Right renal pelvis (tissue), 4 donors: ENCODE data around the gene CARMIL3. TPM values are rescaled to one million over a fixed set of nuclear protein-coding genes. Genes with fewer than 3 reads are reported as not detected.
"Not testable (repeated sequence)": the region's sequence is repeated elsewhere in the genome, so short reads cannot be mapped to it uniquely, and the experiment has no call there.

Experiments used
- DNase-seq, 4 donors: peaks; one replicate each; pipeline ENCODE4 v3.0.0-alpha.2; 2013; ENCODE audit warnings: low read depth in 4 of 4, low spot score in 3 of 4, missing footprints in 1 of 4
- polyA plus RNA-seq, 4 donors: library from polyadenylated mRNA; unstranded; fragments of 120-200 nt; gene quantifications; one replicate each; pipeline ENCODE4 v1.2.1, GENCODE V29; 2013; ENCODE audit not compliant: insufficient read length in 4 of 4

The CARMIL3 gene
- polyA plus RNA-seq, 4 donors = 1.9 to 2.3 (median 2.3) TPM

DNA sequence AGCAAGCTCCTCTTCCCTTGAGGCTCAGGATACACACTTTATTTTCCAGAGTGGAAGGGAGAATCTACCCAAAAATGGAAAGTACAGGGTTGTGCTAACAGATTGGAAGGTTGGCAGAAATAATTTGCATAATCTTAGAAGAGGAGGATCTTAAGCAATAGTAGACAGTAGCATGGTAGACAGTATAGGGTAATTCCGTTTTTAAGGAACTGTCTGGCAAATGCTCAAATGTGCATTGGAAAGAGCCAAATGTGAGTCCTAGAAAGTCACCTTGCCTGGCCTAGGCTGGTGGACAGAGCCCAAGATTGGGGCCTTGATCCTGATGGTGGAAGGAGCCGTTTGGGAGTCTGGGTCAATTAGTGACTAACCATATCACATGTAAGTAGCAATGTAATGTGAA lies 13.1 kb upstream of the CARMIL3 start:
- DNase-seq = no peak

- DNase-seq = no peak
Observed at GRCh38 chr14:24040692-24041091, 11.1 kb upstream of the CARMIL3 start.

GRCh38 chr14:24042746-24043145 lies 9.1 kb upstream of the CARMIL3 start:
- no peak for DNase-seq

- DNase-seq = not testable (repeated sequence)
Observed at GRCh38 chr14:24049002-24049401, 2.8 kb upstream of the CARMIL3 start.

GRCh38 chr14:24050753-24051152 lies 1.1 kb upstream of the CARMIL3 start:
- DNase-seq = not testable (repeated sequence)

DNA sequence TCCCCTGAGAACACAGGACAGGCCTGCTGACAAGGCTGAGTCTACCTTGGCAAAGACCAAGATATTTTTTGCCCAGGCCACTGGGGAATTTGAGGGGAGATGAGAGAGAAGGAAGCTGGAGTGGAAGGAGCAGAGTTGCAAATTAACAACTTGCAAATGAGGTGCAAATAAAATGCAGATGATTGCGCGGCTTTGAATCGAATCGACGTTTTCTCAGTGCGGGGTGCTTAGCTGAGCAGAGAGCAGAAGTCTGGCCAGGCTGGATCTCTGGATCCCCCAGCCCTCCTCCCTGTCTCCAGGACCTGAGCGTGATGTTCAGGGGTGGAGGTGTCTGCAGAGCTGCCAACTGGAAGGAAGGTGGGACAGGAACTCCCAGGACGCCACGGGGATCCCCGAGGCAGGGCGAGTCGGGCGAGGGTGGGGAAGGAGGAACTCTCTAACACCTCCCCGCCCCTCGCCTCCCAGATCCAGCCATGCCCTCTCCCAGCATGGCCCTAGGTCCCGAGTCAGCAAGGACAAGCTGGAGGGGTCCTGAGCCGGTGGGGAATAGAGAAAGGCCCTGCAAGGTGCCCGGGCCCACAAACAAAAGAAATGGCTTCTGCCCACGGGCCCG lies 527 bp upstream of the CARMIL3 start:
- DNase-seq = peak in 1 of 4 donors; percentile 12

DNA sequence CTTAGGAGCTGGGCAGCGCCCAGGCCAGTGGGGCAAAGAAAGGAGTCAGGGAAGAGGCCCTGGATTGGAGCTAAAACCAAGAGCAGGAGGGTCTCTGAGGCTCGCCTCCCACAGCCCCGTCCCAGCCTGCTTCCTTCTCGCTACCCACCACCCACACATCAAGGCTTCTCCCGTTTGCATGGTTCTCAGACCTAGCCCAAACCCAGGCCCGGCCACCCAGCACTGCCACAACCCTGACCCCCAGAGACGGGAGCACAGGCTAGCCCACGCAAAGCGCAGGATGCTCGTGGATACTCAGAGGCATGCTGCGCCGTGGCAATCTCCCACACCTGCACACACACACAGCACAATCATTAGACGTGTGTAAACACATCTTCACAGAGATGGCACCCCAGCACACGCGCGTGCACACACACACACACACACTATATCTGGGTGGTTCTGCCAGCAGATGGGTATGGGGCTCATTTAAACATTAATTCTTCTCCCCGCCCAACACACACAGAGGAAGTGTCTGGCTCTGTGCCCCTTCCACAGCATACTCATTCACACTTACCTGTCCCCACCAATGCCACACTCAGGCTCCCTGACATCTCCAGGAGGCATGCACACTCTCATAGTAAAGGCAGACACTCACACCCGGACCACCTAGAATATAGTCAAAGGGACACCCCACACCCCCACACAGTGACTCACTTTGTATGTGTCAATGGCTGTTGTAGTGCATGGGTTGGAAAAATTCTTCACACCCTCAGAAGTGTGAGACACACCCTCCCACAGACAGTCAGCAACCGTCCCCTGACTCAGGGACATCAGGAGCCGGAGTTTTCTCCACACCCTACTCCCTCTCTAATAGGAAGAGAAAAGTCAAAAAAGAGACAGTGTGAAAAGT lies 1.1 kb downstream of the CARMIL3 start:
- no peak for DNase-seq

DNA sequence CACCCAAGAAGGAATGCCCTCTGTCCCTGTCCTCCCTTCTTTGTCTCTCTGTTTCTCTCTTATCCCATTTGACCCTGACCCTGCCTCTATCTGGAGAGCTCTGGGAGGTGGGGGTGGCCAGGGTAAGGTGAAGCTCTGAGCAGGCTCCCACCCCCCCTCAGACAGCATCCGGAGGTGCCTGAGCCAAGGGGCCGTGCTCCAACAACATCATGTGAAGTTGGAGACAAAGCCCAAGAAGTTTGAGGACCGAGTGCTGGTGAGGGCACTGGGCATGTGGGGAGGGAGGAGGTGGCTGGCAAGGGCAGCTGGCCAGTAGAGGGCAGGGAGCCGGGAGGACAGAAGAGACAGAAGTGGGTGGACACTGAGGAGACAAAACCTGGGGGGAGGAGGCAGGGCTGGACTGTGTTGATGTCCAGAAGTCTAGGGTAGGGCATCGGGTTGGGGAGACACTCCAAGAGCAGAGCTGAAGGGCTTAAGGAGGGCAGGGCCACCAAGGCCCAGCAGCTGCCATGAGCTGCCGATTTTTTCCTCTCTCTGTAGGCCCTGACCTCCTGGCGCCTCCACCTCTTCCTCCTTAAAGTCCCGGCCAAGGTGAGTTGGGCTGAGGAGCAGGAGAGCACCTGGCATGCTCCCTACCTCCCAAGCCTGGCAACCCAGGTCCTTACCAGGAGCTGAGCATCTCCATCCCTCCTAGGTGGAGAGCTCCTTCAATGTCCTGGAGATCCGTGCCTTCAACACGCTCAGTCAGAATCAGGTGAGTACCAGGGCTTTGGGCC lies 1.9 kb downstream of the CARMIL3 start:
- DNase-seq = no peak

GRCh38 chr14:24054324-24054641 lies 2.5 kb downstream of the CARMIL3 start:
- DNase-seq = no peak

- DNase-seq = no peak
Observed at GRCh38 chr14:24054646-24055045, 2.8 kb downstream of the CARMIL3 start.

DNA sequence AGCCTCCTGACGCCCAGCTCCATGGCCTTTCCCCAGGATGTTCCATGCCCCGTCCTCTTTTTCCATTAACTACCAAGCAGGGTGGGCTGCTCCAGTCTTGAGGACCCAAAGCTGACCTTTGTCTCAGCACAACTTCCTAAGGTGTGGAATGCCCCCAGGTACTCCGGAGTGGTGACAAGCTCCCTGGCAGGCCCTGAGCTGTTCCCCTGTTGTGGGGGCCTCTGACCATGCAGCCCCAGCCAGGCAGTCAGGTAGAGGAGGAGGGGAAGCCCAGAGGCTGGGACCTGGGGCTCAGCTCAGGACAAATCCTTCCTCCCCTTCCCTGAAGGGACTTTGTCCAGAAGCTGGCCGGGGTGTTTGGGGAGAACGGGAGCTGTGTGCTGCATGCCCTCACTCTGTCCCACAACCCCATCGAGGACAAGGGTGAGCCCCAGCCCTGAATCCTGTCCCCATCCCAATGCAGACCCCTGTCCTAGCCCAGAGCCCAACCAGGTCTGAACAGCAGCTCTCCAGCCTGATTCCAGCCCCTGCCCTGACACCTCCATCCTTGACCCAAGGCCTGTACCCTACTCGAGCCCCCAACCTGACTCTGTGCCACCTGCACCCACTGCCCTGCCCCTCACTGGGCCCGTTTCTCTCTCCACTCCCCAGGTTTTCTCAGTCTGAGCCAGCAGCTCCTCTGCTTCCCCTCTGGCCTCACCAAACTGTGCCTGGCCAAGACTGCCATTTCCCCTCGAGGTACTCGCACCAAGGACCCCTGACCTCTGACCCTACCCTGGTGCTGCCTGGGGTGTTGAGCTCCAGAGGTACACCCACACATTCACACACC lies 4.4 kb downstream of the CARMIL3 start:
- no peak for DNase-seq

GRCh38 chr14:24056800-24057184 lies 5.0 kb downstream of the CARMIL3 start:
- DNase-seq = no peak

DNA sequence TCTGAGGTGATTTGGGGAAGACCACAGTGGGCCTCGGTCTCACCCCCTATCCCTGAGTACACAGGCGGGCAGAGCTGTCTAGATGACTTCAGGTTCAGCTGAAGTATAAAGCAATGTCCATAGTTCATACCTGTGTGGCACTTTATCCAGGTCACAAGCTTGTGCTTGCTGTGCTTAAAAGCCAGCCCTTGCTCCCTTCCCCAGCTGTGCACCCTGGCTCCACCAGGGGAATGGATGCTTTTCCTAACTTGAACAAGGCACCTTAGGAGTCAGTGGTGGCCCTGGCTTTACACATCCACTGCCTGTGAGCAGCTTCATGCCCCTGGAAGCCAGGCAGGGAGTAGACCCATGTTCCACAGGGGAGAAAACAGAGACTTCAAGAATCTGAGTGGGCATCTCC lies 5.5 kb downstream of the CARMIL3 start:
- no peak for DNase-seq

GRCh38 chr14:24057867-24058259 lies 6.1 kb downstream of the CARMIL3 start:
- no peak for DNase-seq

DNA sequence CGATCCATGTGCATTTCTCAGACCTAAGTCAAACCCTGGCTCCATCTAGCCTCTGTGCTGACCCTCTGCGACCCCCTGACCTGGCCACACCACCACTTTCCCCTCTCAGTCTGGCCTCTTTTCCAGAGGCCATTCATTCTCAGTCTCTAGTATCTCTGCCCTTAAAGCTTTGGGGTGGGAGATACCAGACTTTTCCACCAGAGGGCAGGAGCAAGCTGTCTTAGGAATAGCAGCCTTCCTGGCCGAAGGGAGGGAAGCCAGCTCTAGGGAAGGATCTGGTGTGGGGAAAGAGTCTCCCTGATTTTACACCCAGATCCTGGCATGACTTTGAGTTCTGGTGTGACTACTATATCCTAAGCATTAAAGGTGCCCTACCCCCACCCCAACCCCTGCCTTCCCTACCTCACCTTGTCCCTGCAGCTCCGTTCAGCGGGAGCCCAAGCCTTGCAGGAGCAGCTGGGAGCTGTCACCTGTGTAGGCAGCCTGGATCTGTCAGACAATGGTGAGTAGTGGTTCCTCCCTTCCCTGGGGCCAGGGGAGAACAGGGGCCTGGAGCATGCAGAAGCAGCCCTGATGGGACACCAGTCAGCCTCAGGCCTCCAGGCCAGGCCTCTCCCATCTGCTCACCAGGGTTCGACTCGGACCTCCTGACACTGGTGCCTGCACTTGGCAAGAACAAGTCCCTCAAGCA lies 6.6 kb downstream of the CARMIL3 start:
- peak in 3 of 4 donors; percentile 58 to 79 (median 77) for DNase-seq

GRCh38 chr14:24058951-24059475 lies 7.2 kb downstream of the CARMIL3 start:
- no peak for DNase-seq

- DNase-seq = no peak
Observed at GRCh38 chr14:24059841-24060388, 8.1 kb downstream of the CARMIL3 start.

DNA sequence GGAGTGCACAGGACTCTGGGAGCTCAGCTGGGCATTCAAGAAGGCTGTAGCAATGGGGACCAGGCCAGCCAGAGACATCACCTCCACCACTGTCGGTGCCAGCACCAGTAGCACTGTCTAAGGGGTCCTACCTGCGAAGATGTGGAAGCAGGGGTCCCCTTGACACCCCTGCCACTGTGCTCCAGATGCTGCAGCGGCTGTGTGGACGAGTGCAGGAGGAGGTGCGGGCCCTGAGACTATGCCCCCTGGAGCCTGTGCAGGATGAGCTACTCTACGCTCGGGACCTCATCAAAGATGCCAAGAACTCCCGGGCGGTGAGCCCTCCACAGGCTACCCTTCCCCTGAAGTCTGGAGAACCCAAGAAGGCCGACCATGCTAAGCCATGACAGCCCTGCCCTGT lies 8.6 kb downstream of the CARMIL3 start:
- no peak for DNase-seq
